Pons (tissue), 1 donor: ENCODE data around the gene RGS6.
A peak's percentile ranks its signal among the peaks of the same experiment; 100 is the strongest.
"Not testable (repeated sequence)": the region's sequence is repeated elsewhere in the genome, so short reads cannot be mapped to it uniquely, and the experiment has no call there.

ENCODE experiments used
- DNase-seq: peaks from one replicate; pipeline ENCODE4 v3.0.0-alpha.2; 2016; ENCODE audit warnings: low spot score

Gene RGS6

DNA sequence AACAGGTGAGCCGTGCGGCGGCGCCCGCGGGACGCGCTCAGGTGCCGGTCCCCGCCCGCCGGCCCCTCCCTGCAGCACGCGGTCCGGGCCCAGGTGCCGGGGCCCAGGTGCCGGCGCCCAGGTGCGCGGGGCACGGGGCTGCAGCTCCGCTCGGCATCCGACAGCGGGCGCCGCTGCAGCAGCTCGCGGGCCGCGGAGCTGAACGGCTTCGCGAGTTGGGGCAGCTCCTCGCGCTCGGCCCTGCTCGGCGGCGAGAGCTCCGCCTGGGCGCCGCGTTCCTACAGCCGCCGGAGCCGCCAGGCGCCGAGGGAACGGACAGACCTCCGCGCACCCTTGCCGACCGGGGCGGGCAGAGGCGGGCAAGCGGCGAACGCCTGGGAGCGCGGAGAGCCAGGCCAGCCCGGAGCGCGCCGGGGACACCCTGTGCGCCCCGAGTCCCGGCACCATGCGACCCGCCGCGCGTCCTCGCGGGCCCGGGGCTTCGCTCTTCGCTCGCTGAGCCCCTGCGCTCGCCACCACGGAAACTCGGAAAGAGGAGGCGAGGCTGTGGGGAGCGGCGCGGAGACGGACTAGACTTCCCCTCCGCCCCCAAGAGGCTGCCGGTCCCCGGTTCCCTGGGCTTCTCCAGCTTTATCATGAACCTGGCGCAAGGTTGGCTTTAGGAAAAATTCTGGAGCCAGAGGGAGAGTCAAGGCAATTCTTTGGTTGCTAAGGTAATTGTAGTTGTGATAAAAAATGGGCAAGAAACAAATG is at the start of gene RGS6:
Gene RGS6 (plus strand): TSS at position 201 of the 753 bp plus-strand sequence.
- DNase-seq, result no peak

DNA sequence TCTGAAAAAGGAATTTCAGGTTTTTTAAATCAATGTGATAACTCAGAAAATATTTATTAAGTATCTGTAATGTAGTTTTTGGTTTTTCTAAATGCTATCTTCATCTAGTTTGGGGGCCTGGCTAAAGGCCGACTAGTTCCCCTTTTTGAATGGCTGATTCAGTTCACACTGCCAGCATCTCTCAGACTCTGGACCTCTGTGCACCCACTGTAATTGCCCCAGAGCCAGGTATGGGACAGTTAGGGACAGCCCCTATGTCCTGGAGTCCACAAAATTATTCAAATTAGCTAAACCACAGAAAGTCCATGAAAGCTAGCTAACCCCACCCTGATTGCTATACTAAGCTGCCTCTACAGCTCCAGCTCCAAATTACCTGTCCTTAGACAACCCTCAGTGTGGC is 49.1 kb upstream of the RGS6 start:
- no peak for DNase-seq

DNA sequence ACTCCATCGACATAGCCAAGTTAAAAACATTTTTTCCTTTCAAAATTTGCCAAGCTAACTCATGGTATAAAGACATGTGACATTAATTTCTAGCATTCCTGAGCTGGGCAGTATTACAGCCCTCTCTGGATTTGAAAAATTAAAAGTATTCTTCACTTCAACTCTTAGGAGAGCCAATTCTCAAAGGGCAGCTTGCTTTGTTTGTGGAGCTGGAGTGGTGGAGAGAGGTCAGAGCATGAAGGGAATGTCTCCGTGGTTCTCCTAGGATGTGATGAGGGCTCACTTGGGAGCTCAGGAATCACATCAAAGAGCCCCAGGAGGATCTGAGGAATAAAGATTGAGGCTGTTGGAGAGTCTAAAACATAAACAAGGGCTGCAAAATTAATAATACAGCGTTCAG is 46.9 kb upstream of the RGS6 start:
- DNase-seq, result no peak

DNA sequence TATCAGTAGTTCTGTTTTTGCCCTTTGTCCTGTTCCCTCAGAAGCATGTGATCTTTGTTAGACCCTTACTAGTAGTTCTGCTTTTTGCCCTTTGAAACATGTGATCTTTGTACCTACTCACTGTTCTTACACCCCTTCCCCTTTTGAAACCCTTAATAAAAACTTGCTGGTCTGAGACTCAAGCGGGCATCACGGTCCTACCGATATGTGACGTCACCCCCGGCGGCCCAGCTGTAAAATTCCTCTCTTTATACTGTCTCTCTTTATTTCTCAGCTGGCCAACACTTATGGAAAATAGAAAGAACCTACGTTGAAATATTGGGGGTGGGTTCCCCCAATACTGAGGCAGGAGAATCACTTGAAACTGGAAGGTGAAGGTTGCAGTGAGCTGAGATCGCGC is 44.4 kb upstream of the RGS6 start:
- DNase-seq, result not testable (repeated sequence)

DNA sequence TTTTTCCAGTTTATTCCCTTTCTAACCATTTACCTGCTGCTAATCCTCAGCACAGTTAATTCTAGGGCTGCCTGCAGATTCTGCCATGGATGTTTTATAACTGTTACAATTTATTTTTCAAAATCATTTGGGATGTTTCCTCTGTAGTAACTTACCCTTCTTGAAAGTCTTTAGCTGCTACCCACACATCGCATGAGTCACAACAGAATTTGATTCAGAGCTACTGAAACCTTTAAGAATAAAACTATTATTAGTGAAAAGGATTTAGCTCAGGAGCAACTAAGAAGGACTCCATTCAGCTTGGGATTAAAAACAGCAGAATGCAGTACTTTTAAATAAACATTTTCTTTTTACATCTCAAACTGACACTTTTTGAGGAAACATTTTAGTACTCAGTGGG is 41.7 kb upstream of the RGS6 start:
- DNase-seq, result no peak

DNA sequence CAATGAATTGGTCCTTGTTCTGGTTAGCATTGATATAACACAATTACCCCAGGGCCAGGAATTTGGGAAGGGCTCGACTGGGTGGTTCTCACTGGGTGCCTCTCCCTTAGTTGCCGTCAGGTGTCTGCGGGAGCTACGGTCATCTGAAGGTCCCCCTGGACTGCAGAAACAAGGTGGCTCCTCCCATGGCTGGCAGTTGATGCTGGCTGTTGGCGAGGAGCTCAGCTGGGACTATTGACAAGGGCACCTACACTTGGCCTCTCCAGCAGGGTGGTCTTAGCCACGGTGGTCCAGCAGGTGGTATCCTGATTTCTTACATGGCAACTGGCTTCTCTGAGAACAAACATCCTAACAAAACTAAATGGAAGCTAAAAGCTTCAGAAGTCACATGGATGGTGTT is 41.0 kb upstream of the RGS6 start:
- DNase-seq, result no peak

DNA sequence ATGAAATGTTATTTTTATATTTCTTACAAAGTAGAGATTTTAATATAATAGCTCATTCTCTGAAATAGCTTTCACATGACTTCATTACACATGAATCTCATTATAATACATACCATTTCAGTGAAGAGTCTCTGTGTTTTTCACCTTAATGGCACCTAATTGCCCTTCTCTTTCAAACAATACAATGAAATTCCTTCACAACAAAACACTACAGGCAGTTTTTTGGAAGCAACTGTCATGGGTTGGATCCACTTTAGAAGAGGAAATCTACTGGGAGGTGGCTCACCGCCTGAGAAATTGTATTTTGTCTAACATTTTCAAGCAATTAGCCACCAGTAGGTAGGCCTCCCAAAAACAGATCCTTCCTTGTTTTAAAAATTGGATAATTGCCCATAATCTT is 40.3 kb upstream of the RGS6 start:
- no peak for DNase-seq

DNA sequence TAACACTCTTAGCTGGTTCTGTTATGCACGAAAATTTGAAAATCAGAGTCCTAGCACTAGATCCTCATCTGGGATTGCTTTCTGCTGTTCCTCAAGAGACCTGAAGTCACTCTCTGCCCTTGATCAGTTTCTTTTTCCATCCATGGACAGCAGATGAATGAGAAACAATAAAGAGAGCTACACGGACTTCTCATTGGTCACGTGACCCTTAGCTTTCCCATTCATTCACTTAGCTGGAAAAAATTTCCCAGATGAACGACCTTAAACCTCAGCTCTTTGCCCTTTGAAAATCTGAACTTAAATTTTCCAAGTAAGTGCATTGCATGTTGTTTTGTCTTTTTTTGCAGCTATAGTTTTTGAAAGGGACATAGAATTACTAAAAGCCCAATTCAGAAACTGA is 27.2 kb upstream of the RGS6 start:
- no peak for DNase-seq

DNA sequence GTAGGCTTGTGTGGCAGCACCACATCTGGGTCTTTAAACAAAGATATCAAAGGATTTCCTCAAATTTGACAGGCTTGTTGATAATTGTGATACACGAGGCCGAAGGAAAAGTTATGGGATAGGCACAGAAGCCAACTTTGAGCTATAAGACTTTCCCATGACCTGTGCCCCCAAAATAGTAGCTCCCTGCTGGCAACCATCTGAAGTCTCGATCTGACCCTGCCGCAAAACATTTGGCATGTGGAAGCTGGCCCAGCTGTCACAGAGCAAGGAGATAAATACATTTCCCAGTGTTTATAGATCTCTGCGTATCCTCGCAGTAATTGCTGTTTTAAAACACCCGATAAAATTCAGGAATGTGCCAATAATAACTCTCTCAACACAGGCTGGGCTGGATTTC is 26.4 kb upstream of the RGS6 start:
- DNase-seq, result no peak

DNA sequence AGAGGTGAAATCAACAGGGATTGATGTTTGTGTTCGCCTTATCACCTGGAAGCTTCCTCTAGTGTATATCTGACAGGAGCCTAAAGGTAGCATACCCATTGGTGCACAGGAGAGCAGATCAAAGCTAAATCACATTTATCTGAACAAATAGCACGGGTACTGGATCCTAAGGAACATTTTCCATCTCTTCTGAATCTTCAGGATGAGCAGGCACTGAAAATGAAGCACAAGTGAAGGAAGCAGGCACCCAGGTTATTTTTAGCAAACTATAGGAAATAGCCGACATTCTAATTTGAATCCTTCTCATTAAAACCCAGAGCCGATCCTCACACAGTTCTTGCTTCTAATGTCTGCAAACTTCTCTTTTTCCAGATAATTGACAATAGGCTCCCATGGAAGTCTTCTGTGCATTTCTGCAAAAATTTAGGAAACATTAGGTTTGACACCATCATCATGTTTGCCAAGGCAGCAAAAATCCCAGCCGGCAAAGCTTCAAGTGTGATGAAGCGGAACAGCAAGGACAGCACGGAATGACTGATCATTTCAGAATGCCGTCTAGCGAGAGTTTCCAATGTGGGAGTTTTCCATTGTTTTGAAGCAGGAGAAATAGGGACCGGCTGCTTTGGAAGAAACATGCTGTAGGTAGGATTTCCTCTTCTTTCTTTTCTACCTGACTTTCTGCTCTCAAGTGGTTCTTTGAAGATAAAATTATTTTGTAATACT is 24.3 kb upstream of the RGS6 start:
- DNase-seq, result no peak

DNA sequence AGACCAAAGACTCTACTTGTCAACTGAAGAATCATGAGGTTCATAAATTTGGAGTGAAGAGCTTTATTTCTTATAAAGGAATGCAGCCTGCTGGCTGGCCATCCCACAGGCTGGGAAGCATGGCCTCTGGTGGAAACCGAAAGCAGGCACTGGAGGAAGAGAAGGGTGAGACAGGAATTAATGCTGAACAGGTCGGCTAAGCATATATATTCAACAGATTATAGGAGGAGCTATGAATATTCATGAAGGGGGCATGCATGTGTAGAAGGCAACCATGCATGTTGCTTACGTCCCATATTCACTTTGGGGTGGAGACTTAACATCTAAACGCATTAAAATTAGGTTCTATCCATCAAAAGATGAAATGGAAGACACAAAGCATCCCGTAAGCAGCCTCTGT is 20.6 kb upstream of the RGS6 start:
- DNase-seq, result no peak

DNA sequence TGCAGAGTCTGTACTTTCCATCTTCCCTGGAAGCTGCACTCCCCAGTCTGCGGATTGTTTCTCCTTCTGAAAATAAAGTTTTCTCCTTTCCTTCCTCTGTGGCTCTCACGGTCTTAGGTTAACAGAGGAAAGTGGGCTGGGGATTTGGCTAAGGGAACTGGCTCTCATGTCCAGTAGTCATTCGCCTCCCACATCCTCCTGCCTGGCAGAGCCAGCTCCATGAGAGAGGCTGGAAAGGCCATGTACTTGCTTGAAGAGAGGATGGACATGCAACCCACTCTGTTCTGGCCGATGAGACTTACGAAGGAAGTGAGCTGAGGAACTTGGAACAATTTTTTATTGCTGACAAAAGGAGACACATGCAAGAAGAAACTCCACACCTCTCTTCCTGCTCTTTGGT is 18.9 kb upstream of the RGS6 start:
- DNase-seq, result no peak

DNA sequence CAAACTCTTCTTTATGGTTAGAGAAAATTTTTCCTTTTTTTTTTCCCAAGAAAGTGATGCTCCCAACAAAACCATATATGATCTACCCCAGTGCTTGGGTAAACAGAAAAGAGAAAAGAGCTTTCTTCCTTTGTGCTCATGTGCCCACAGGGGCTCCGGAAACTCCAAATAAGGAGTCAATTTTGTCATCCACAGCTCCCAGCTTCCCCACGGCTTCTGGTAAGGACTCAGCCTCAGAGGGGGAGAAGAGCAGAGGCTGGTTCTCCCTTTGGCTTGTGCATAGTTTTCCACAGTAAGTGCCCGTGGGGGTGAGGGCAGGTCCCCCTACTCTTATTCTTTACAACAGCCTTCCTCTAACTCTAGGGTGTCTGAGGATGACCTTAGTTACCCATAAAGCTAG is 13.3 kb upstream of the RGS6 start:
- DNase-seq, result no peak

DNA sequence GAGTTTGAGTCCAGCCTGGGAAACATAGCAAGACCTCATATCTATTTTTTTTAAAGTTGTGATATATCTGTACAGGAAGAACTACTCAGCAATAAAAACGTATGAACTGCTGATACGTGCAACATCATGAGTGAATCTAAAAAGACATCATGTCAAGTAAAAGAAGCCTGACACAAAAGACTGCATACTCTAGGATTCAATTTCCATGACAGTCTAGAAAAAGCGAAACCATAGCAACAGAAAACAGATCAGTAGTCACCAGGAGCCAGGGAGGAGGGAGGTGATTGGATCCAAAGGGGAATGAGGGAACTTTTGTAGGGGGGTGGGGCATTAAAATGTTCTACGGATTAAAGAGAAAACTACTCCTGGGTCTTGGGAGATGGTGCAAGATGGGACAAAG is 8.7 kb upstream of the RGS6 start:
- DNase-seq, result no peak

DNA sequence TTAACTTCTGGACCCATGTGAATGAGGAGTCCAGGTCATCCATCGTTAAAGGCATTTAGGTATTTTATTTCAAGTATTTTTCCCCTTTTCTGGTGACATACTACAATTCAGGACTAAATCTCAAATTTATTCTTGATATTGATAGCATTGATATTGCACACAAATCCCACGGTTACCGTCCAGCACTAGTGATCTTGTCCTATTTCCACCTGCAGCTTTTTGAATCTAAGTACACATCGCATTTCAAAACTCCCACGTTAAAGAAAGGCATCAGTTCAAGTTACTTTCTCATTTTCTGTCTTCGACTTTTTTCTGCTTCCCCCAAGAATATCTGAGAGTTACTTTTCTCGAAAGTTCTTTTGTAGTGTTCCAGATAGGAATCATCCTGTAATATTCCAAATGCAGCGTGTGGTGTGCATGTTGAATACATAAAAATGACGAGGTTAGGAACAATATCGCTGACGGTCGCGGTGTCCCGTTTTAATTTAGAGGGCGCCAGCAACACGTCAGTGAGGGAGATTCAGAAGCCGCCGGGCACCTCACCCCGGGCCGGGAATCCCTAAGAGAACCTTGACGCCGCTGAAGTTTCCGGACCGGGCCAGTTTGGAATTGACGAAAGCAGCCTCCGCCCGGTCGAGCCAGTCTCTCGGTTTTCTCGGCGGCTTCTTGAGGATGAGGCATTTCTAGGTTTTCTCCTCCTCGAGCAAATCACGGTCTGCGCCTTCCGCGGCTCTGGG is 569 bp upstream of the RGS6 start:
- DNase-seq, result peak; percentile 15

DNA sequence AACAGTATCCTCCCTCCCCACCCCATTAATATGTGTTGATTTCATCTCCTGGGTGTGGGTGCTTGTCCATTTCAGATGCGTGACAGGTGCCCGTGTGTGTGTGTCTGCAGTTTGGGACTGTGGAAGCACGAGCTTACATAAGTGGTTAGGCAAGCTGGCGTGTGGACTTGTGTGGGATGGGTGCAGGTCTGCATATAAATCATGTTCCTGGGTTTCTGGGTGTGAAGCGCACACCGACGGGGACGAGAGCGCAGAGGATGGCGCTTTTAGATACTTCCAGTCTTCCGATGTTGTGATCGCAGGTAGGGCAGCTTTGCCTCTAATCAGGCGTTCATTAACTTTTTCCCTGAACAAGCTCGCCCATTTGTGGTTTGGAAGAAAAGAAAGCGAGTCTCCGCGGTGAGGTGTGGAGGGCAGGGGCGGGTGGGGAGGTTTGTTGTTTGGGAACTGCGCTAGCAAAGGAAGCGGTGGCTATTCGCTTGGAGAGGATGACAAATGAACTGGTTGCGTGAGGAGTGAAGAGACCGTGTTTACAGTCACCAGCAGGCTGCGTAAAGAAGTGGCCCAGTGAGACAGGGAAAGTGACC is 865 bp downstream of the RGS6 start:
- DNase-seq, result no peak

DNA sequence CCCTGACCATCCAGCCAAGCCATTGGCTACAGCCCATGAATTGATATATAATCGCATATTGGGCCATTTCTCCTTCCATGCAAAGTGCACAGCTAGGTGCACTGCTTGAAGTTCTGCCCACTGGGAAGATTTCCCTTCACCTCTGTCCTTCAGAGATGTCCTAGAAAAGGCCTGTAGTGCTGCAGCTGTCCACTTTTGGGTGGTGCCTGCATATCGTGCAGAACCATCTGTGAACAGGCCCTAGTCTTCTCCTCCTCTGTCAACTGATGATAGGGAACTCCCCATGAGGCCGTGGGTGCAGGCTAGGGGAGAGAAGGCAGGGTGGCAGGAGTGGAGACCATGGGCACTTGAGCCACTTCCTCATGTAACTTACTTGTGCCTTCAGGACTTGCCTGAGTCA is 6.0 kb downstream of the RGS6 start:
- not testable (repeated sequence) for DNase-seq

DNA sequence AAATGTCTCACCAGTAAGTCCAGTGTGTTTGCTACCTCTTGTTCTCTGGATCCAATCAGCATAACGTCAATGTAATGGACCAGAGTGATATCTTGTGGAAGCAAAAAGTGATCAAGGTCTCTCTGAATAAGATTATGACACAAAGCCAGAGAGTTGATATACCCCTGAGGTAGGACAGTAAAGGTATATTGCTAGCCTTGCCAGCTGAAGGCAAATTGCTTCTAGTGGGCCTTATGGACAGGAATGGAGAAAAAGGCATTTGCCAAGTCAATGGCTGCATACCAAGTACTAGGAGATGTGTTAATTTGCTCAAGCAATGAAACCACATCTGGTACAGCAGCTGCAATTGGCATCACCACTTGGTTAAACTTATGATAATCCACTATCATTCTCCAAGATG is 7.1 kb downstream of the RGS6 start:
- DNase-seq, result not testable (repeated sequence)

DNA sequence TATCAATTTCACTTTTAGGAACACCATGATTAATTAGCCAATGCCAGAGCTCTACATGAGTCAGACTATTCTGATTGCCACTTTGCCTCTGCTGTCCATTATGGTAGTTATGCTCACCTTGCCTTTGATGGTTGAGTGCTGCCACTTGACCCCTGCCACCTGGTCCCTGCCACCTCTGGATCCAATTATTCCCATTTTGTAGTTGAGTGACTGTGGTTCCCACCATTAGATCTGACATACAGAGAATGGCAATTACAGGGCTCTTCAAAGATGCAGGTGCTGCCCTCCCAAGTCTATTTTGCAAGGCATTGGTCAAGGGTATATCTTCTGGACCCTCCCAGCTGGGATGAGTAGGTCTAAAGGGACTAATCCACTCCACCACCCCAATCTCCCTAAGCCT is 8.3 kb downstream of the RGS6 start:
- not testable (repeated sequence) for DNase-seq

DNA sequence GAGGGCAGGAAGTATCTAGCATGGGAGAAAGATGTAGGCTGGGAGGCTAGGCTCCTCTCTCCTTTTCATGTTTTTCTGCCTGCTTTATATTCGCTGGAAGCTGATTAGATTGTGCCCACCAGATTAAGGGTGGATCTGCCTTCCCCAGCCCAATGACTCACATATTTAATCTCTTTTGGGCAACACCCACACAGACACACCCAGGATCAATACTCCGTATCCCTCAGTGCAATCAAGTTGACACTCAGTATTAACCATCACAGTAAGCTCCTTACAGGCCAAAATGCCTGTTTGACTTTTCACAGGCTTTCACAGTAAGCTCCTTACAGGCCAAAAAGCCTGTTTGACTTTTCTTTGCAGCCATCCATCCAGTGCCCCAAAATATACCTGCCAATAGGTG is 9.4 kb downstream of the RGS6 start:
- not testable (repeated sequence) for DNase-seq

DNA sequence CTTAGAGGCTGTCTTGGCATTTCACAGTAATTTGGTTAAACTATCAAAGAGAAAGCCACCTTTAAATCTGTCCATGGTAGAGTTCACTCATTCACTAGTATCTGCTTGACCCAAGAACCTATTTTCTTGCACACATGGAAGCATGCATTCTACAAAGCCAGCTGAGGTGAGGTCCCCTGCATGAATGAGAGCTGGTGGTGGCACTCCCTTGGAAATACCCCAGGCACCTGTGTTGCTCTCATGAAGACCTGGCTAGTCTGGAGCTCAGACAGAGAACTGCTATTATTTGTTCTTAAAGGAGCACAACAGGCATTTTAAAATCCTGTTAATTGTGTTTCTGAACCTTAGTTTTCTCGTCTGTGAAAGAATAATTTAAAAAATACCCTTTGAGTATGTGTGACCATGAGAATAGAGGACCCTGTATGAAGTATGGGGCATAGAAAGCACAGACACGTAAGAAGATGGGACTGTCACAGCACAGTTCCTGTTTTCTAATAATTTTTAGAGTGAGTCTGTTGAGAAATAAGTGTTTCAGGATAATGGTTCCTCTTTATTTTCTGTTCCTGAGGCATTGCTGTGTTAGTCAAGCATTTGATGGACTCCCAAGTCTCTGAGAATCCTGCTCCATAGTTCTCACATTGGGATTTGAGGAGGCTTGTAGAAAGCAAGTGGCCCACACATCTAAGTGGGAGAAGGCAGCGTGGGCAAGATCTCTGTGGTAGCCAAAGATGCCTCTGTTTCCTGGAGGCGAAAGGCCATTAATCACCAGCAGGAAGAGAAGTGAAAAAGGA is 10.9 kb downstream of the RGS6 start:
- DNase-seq, result peak; percentile 28

DNA sequence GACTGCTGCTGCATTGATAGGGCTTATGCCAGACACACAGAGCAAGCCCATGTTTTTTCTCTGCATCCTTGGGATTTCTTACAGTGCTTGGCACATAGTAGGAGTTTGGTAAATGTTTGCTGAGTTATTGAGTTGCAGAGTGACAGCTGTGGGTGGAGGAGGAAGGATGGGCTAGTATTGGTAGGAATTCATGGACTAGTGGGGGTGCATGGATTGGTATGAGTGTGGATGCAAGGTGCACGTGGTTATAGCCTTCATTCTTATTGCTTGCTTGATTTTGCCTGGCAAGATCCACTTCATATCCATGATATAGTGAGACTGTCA is 11.4 kb downstream of the RGS6 start:
- DNase-seq, result no peak
